ENCODE results near the gene TMEM170A.

TMEM170A gene

GRCh38 chr16:75479421-75479990 is 15.0 kb upstream of the TMEM170A start:
- TF ChIP-seq CTCF (IDR thresholded peaks at IDR 0.05; ENCODE audit: insufficient read depth, low read depth, low read length, missing control alignments): no peak
- DNase-seq (ENCODE audit: low read depth): no peak
- H3K4me3 ChIP-seq (ENCODE audit: low read length): no peak overlapping the region

- DNase-seq (ENCODE audit: low read depth): no peak
- no peak for TF ChIP-seq CTCF (IDR thresholded peaks at IDR 0.05; ENCODE audit: insufficient read depth, low read depth, low read length, missing control alignments)
- H3K4me3 ChIP-seq (ENCODE audit: low read length): no peak overlapping the region
Measured at GRCh38 chr16:75478480-75479345, 14.2 kb upstream of the TMEM170A start.

GRCh38 chr16:75477680-75478473 is 13.4 kb upstream of the TMEM170A start:
- TF ChIP-seq CTCF (IDR thresholded peaks at IDR 0.05; ENCODE audit: insufficient read depth, low read depth, low read length, missing control alignments): no peak
- DNase-seq (ENCODE audit: low read depth): peak; percentile 34
- H3K4me3 ChIP-seq (ENCODE audit: low read length): no peak overlapping the region

- DNase-seq (ENCODE audit: low read depth): no peak
- no peak for TF ChIP-seq CTCF (IDR thresholded peaks at IDR 0.05; ENCODE audit: insufficient read depth, low read depth, low read length, missing control alignments)
- H3K4me3 ChIP-seq (ENCODE audit: low read length): no peak overlapping the region
Measured at GRCh38 chr16:75476817-75477216, 12.3 kb upstream of the TMEM170A start.

- no peak for DNase-seq (ENCODE audit: low read depth)
- no peak overlapping the region for H3K4me3 ChIP-seq (ENCODE audit: low read length)
- TF ChIP-seq CTCF (IDR thresholded peaks at IDR 0.05; ENCODE audit: insufficient read depth, low read depth, low read length, missing control alignments): no peak
Measured at GRCh38 chr16:75475420-75475847, 10.9 kb upstream of the TMEM170A start.

GRCh38 chr16:75472908-75473877 is 8.7 kb upstream of the TMEM170A start:
- TF ChIP-seq CTCF (IDR thresholded peaks at IDR 0.05; ENCODE audit: insufficient read depth, low read depth, low read length, missing control alignments): no peak
- no peak for DNase-seq (ENCODE audit: low read depth)
- H3K4me3 ChIP-seq (ENCODE audit: low read length): no peak overlapping the region
